GM23248 (cell line): Measurements from ENCODE around the gene EFCAB6. TPM values are rescaled to one million over a fixed set of nuclear protein-coding genes. Genes with fewer than 3 reads are reported as not detected.

Experiments
- DNase-seq: peaks from one replicate; pipeline ENCODE4 v3.0.0-alpha.2; 2015
- H2AFZ ChIP-seq: fragments of 200-600 bp; sonication (generic); 2 replicates; pipeline ENCODE4 v1.6.1; 2016; ENCODE audit warnings: antibody characterized with exemption
- H3F3A ChIP-seq: fragments of 200-600 bp; sonication (generic); 2 replicates; pipeline ENCODE4 v1.6.1; 2016; ENCODE audit warnings: mild to moderate bottlenecking, antibody characterized with exemption, mixed run types; ENCODE audit not compliant: insufficient read depth
- H3K27ac ChIP-seq: fragments of 200-600 bp; sonication (generic); 2 replicates; pipeline ENCODE4 v1.5.1; 2016; ENCODE audit warnings: mild to moderate bottlenecking
- H3K27me3 ChIP-seq: fragments of 200-600 bp; sonication (generic); replicated peaks from 2 replicates; pipeline ENCODE4 v1.6.1; 2016; ENCODE audit warnings: mild to moderate bottlenecking; ENCODE audit not compliant: insufficient read depth
- H3K36me3 ChIP-seq: fragments of 200-600 bp; sonication (generic); 2 replicates; pipeline ENCODE4 v1.6.1; 2016; ENCODE audit warnings: low read depth, mild to moderate bottlenecking
- H3K4me1 ChIP-seq: fragments of 200-600 bp; sonication (generic); 2 replicates; pipeline ENCODE4 v1.6.1; 2016; ENCODE audit warnings: mild to moderate bottlenecking; ENCODE audit not compliant: insufficient read depth
- H3K4me2 ChIP-seq: fragments of 200-600 bp; sonication (generic); one replicate; pipeline ENCODE4 v1.6.1; 2016; ENCODE audit warnings: mild to moderate bottlenecking; ENCODE audit not compliant: unreplicated experiment
- H3K4me3 ChIP-seq: fragments of 200-600 bp; sonication (generic); 2 replicates; pipeline ENCODE4 v1.5.1; 2016; ENCODE audit warnings: mild to moderate bottlenecking
- H3K79me2 ChIP-seq: fragments of 200-600 bp; sonication (generic); 2 replicates; pipeline ENCODE4 v1.6.1; 2016; ENCODE audit warnings: mild to moderate bottlenecking; ENCODE audit not compliant: insufficient read depth
- H3K9ac ChIP-seq: fragments of 200-600 bp; sonication (generic); 2 replicates; pipeline ENCODE4 v1.6.1; 2016; ENCODE audit warnings: mild to moderate bottlenecking
- H3K9me2 ChIP-seq: fragments of 200-600 bp; sonication (generic); 2 replicates; pipeline ENCODE4 v1.6.1; 2016; ENCODE audit warnings: mixed run types, mild to moderate bottlenecking, moderate library complexity; ENCODE audit not compliant: insufficient read depth
- H3K9me3 ChIP-seq: fragments of 200-600 bp; sonication (generic); one replicate; pipeline ENCODE4 v1.6.1; 2017; ENCODE audit warnings: low read depth
- H4K20me1 ChIP-seq: fragments of 200-600 bp; sonication (generic); 2 replicates; pipeline ENCODE4 v1.6.0; 2016; ENCODE audit not compliant: insufficient read depth
- EZH2 ChIP-seq: fragments of 200-600 bp; sonication (generic); IDR thresholded peaks from 2 replicates; pipeline ENCODE4 v1.6.1; 2018; ENCODE audit warnings: antibody characterized with exemption, mild to moderate bottlenecking; ENCODE audit not compliant: insufficient read depth, poor library complexity, severe bottlenecking
- EZH2phosphoT487 ChIP-seq: fragments of 200-600 bp; sonication (generic); IDR thresholded peaks from 2 replicates; pipeline ENCODE4 v1.6.1; 2018; ENCODE audit warnings: antibody characterized with exemption, moderate library complexity, mild to moderate bottlenecking, low read depth; ENCODE audit not compliant: insufficient read depth
- WGBS, 2 experiments: methylation state at CpG; one replicate each; pipeline ENCODE4 v1.1.6; 2015 to 2017; ENCODE audit warnings: low lambda C conversion rate in 2 of 2, low coverage in 1 of 2; ENCODE audit errors: missing lambda C conversion rate in 2 of 2; 5-methylcytosine and 5-hydroxymethylcytosine counted together
- in situ Hi-C: fragments of 300-500 bp; cut with MboI; formaldehyde crosslinking; loops from 2 replicates; pipeline ENCODE4 v1.15.0; 2020
- polyA plus RNA-seq: library from polyadenylated mRNA; unstranded; fragments of >200 nt; fragmentation: Nextera tagmentation; extraction: Ambion mirVana; gene quantifications from 2 replicates; pipeline ENCODE4 v1.2.1, GENCODE V29; 2016
- total RNA-seq: library from RNA; depleted of rRNA; stranded (reverse); fragments of >200 nt; shearing (Covaris generic); gene quantifications from 2 replicates; pipeline ENCODE4 v1.2.3, GENCODE V29; 2014

EFCAB6 gene
- total and polyA plus RNA-seq, 2 experiments from 2014 or later: 1.5 to 2.1 TPM

DNA sequence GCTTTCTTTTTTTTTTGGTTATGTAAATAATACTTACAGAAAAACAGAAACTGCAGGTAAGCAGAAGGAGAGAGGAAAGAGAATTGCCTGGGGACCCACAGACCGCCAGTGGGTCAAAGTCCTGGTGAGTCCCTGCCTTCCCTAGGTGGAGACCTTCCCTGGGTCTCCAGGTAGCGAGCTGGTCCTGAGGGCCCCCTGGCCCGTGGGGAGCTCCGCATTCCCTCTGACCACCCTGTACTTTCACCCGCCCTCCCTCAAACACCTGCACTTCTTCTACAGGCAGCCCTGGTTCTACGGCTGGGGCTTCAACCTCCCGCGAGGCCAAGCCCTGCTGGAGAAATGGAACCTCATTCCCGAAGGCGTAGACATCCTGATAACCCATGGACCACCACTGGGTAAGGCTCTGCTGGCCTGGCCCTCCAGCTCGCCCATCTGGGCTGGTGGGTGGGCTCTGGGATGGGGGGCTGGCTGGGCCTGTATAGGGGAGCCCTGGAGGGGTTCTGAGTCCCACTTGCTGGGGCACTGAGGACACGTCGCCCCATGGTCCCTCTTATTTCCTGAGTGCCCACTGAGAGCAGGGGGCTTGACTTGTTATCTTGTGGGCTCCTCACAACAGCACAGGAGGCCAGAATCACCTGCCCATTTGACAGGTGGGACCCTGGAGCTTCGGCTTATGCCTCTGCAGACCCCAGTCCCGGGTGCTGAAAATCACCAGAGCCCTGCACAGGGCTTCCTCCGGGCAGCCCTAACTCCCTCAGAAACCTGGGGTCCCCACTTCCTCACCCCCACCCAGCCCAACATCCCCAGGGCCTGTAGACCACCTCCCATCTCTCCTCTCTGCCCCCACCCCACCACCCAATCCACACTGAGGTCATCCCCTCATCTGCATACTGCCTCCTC, 313.9 kb downstream of the EFCAB6 start:
- H3K27ac ChIP-seq: no peak overlapping the region
- no peak overlapping the region for H2AFZ ChIP-seq
- H3K4me2 ChIP-seq: no peak overlapping the region
- H3K9ac ChIP-seq: no peak overlapping the region
- no peaks in the 10 kb centered on the region for H3K36me3 ChIP-seq
- no peak for DNase-seq
- H4K20me1 ChIP-seq: no peaks in the 10 kb centered on the region
- in situ Hi-C loops: no loop called here
- 56 to 79% methylated on average over 11 to 16 of the region's 16 CpGs for WGBS, 2 experiments
- H3K9me3 ChIP-seq: no peaks in the 10 kb centered on the region
- H3K9me2 ChIP-seq: no peaks in the 10 kb centered on the region
- H3K27me3 ChIP-seq: no peaks in the 10 kb centered on the region
- no peaks in the 10 kb centered on the region for H3K79me2 ChIP-seq
- TF ChIP-seq EZH2 (no peak), EZH2phosphoT487 (no peak)
- H3F3A ChIP-seq: no peaks in the 10 kb centered on the region
- no peaks in the 10 kb centered on the region for H3K4me1 ChIP-seq
- H3K4me3 ChIP-seq: no peak overlapping the region

DNA sequence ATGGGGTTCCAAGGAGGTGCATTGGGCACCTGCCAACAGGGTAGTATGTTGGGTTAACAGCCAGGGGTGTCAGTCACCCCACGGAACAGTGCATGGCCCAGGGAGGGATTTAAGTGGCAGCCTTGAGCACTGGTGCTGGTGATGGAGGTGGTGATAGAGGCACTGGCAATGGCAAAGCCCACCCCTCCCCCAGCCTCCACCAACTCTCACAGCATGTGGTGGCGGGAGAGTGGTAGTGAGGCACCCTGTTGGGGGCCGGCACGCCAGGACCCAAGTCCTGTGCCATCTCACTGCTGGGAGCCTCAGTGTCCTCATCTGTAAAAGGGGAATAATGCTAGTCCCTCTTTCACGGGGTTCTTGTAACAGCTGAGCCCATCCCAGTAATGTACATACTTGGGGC, 318.8 kb downstream of the EFCAB6 start:
- 30 to 44% methylated on average over 5 of the region's 5 CpGs for WGBS, 2 experiments
- Histone ChIP-seq H3K27me3 (no peaks in the 10 kb centered on the region), H3K9ac (no peak overlapping the region), H3F3A (no peaks in the 10 kb centered on the region), H3K36me3 (no peaks in the 10 kb centered on the region), H3K4me1 (no peaks in the 10 kb centered on the region), H2AFZ (no peak overlapping the region), H3K4me3 (no peak overlapping the region), H3K27ac (no peak overlapping the region), H4K20me1 (no peaks in the 10 kb centered on the region), H3K9me2 (no peaks in the 10 kb centered on the region), H3K4me2 (no peak overlapping the region), H3K9me3 (no peaks in the 10 kb centered on the region), H3K79me2 (no peaks in the 10 kb centered on the region)
- in situ Hi-C loops: no loop called here
- TF ChIP-seq EZH2phosphoT487 (no peak), EZH2 (no peak)
- DNase-seq: no peak

DNA sequence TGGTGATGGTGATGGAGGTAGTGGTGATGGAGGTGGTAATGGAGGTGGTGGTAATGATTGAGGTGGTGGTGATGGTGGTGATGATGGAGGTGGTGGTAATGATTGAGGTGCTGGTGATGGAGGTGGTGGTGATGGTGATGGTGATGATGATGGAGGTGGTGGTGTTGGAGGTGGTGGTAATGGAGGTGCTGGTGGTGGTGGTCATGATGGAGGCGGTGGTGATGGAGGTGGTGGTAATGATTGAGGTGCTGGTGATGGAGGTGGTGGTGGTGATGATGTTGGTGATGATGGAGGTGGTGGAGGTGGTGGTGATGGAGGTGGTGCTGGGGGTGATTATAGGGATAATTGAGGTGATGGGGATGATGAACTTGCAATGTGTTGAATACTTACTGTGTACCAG, 320.4 kb downstream of the EFCAB6 start:
- no peak overlapping the region for H3K9ac ChIP-seq
- no peaks in the 10 kb centered on the region for H4K20me1 ChIP-seq
- no peak overlapping the region for H3K27ac ChIP-seq
- H3K27me3 ChIP-seq: no peaks in the 10 kb centered on the region
- TF ChIP-seq EZH2phosphoT487: no peak
- no peak for TF ChIP-seq EZH2
- no peaks in the 10 kb centered on the region for H3K9me2 ChIP-seq
- in situ Hi-C loops: no loop called here
- H3F3A ChIP-seq: no peaks in the 10 kb centered on the region
- no peak for DNase-seq
- no peaks in the 10 kb centered on the region for H3K79me2 ChIP-seq
- H3K36me3 ChIP-seq: no peaks in the 10 kb centered on the region
- H3K4me3 ChIP-seq: no peak overlapping the region
- H3K4me1 ChIP-seq: no peaks in the 10 kb centered on the region
- WGBS, 2 experiments: 32 to 33% methylated on average over 1 of the region's 1 CpG
- H3K9me3 ChIP-seq: no peaks in the 10 kb centered on the region
- no peak overlapping the region for H3K4me2 ChIP-seq
- no peak overlapping the region for H2AFZ ChIP-seq

DNA sequence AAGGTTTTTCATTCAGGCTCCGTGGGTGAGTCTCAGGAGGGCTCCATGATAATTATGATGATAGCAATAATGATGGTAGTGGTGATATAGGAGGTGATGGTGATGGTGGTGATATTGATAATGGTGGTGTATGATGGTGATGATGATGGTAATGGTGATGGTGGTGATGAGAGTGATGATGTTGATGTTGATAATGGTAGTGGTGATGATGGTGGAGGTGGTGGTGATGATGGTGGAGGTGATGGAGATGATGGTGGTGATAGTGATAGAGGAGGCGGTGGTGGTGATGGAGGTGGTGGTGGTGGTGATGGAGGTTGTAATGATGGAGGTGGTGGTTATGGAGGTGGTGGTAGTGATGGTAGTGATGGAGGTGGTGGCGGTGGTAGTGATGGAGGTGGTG, 320.9 kb downstream of the EFCAB6 start:
- Histone ChIP-seq H3F3A (no peaks in the 10 kb centered on the region), H2AFZ (no peak overlapping the region), H3K27ac (no peak overlapping the region), H3K36me3 (no peaks in the 10 kb centered on the region), H4K20me1 (no peaks in the 10 kb centered on the region), H3K9ac (no peak overlapping the region), H3K9me2 (no peaks in the 10 kb centered on the region), H3K4me2 (no peak overlapping the region), H3K4me3 (no peak overlapping the region), H3K27me3 (no peaks in the 10 kb centered on the region), H3K4me1 (no peaks in the 10 kb centered on the region), H3K9me3 (no peaks in the 10 kb centered on the region), H3K79me2 (no peaks in the 10 kb centered on the region)
- no peak for TF ChIP-seq EZH2
- TF ChIP-seq EZH2phosphoT487: no peak
- 19 to 23% methylated on average over 3 of the region's 3 CpGs for WGBS, 2 experiments
- in situ Hi-C loops: no loop called here
- no peak for DNase-seq
